Trophoblast cell (in vitro differentiated cells and primary cell): ENCODE measurements around the gene SH2D3A.

ENCODE experiments used
- DNase-seq, 2 donors: peaks; one replicate each; pipeline ENCODE4 v3.0.0-alpha.2; 2016
- H2AFZ ChIP-seq: 2 replicates; pipeline ENCODE4 v1.6.1; 2013; ENCODE audit warnings: low read length, moderate library complexity, mild to moderate bottlenecking; ENCODE audit not compliant: insufficient read depth, poor library complexity
- H2AK5ac ChIP-seq: 2 replicates; pipeline ENCODE4 v1.6.1; 2013; ENCODE audit warnings: mild to moderate bottlenecking, low read length
- H2BK120ac ChIP-seq: 2 replicates; pipeline ENCODE4 v1.6.1; 2013; ENCODE audit warnings: low read length, mild to moderate bottlenecking, moderate library complexity; ENCODE audit not compliant: insufficient read depth, poor library complexity
- H2BK12ac ChIP-seq: 2 replicates; pipeline ENCODE4 v1.6.1; 2013; ENCODE audit warnings: mild to moderate bottlenecking, low read length, moderate library complexity
- H2BK5ac ChIP-seq: 2 replicates; pipeline ENCODE4 v1.6.1; 2013; ENCODE audit warnings: low read length, low read depth, moderate library complexity, mild to moderate bottlenecking; ENCODE audit not compliant: poor library complexity
- H3K14ac ChIP-seq: 2 replicates; pipeline ENCODE4 v1.6.1; 2013; ENCODE audit warnings: mild to moderate bottlenecking, low read length
- H3K18ac ChIP-seq: 2 replicates; pipeline ENCODE4 v1.6.1; 2013; ENCODE audit warnings: mild to moderate bottlenecking, low read length
- H3K23ac ChIP-seq: 2 replicates; pipeline ENCODE4 v1.6.1; 2013; ENCODE audit warnings: low read length
- H3K27ac ChIP-seq: 2 replicates; pipeline ENCODE4 v1.5.1; 2013; ENCODE audit warnings: low read depth, mild to moderate bottlenecking, inconsistent platforms, low read length, moderate library complexity
- H3K27me3 ChIP-seq: 2 replicates; pipeline ENCODE4 v1.6.1; 2013; ENCODE audit warnings: inconsistent platforms, mild to moderate bottlenecking, low read length, moderate library complexity; ENCODE audit not compliant: insufficient read depth
- H3K36me3 ChIP-seq, 2 experiments: 1 replicate in 1 of 2; 2 replicates in 1 of 2; pipeline ENCODE4 v1.6.1; 2013; ENCODE audit warnings: low read length in 2 of 2, mild to moderate bottlenecking in 2 of 2, moderate library complexity in 1 of 2; ENCODE audit not compliant: insufficient read depth in 2 of 2, control insufficient read depth in 1 of 2
- H3K4ac ChIP-seq: 2 replicates; pipeline ENCODE4 v1.6.1; 2013; ENCODE audit warnings: low read depth, mild to moderate bottlenecking, low read length, moderate library complexity
- H3K4me1 ChIP-seq, 2 experiments: 1 replicate in 1 of 2; 2 replicates in 1 of 2; pipeline ENCODE4 v1.6.1; 2013; ENCODE audit warnings: low read length in 2 of 2, mild to moderate bottlenecking in 2 of 2, moderate library complexity in 1 of 2; ENCODE audit not compliant: insufficient read depth in 2 of 2, control insufficient read depth in 1 of 2
- H3K4me2 ChIP-seq: 2 replicates; pipeline ENCODE4 v1.6.1; 2013; ENCODE audit warnings: inconsistent platforms, mild to moderate bottlenecking, low read length, moderate library complexity
- H3K4me3 ChIP-seq: 2 replicates; pipeline ENCODE4 v1.5.1; 2013; ENCODE audit warnings: mild to moderate bottlenecking, low read depth, low read length, inconsistent platforms
- H3K79me1 ChIP-seq: one replicate; pipeline ENCODE4 v1.6.1; 2013; ENCODE audit warnings: low read length
- H3K79me2 ChIP-seq: 2 replicates; pipeline ENCODE4 v1.6.1; 2013; ENCODE audit warnings: low read length, mild to moderate bottlenecking; ENCODE audit not compliant: control insufficient read depth, insufficient read depth, poor library complexity
- H3K9ac ChIP-seq: 2 replicates; pipeline ENCODE4 v1.6.1; 2013; ENCODE audit warnings: mild to moderate bottlenecking, low read length
- H3K9me3 ChIP-seq: 2 replicates; pipeline ENCODE4 v1.6.1; 2013; ENCODE audit warnings: low read depth, mild to moderate bottlenecking, control low read depth, inconsistent platforms, low read length; ENCODE audit not compliant: insufficient read depth
- H4K12ac ChIP-seq: 2 replicates; pipeline ENCODE4 v1.6.1; 2013; ENCODE audit warnings: low read depth, mild to moderate bottlenecking, low read length, moderate library complexity
- H4K8ac ChIP-seq: 2 replicates; pipeline ENCODE4 v1.6.1; 2013; ENCODE audit warnings: low read depth, mild to moderate bottlenecking, low read length, moderate library complexity
- H4K91ac ChIP-seq: one replicate; pipeline ENCODE4 v1.6.1; 2013; ENCODE audit warnings: low read depth, mild to moderate bottlenecking, low read length, moderate library complexity
- WGBS: extraction: QIAGEN DNeasy Blood & Tissue Kit; methylation state at CpG from one replicate; pipeline ENCODE4 v1.1.7; 2013; ENCODE audit warnings: missing lambda C conversion rate; ENCODE audit not compliant: insufficient read length, insufficient coverage; ENCODE audit errors: extremely low coverage; 5-methylcytosine and 5-hydroxymethylcytosine counted together

The SH2D3A gene

DNA sequence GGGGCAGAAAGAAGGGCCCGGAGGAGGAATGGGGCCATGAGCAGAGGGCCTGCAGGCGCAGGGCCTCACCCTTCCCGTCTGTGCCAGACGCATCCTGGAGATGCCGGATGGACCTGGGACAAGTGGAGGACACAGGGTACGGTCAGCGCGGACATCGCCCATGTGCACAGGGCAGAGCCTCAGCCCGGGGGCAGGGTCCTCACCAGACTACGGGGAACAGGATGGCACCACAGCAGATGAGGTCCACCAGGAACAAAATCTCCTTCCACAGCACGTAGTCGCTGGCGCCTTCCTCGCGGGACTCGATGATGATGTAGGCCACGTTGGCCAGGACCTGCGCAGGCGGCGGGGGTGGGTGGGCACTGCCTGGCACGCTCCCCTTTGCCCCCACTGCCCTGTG is 35.4 kb downstream of the SH2D3A start:
- Histone ChIP-seq H2AK5ac (no peak overlapping the region), H2BK12ac (no peak overlapping the region), H3K23ac (no peak overlapping the region), H3K79me1 (peaks cover 2% of the 10 kb centered on the region), H2BK120ac (no peak overlapping the region), H4K91ac (no peak overlapping the region), H3K79me2 (no peaks in the 10 kb centered on the region), H3K4me1 (peaks cover 8 to 11% of the 10 kb centered on the region in 2 experiments), H3K4ac (no peak overlapping the region), H3K9ac (no peak overlapping the region), H2AFZ (no peak overlapping the region), H4K12ac (no peak overlapping the region), H3K36me3 (peaks cover 24 to 31% of the 10 kb centered on the region in 2 experiments), H3K27me3 (no peaks in the 10 kb centered on the region), H3K14ac (no peak overlapping the region), H4K8ac (no peak overlapping the region), H2BK5ac (no peak overlapping the region), H3K27ac (no peak overlapping the region), H3K4me3 (no peak overlapping the region), H3K9me3 (peaks cover 3% of the 10 kb centered on the region), H3K18ac (no peak overlapping the region), H3K4me2 (no peak overlapping the region)
- WGBS, result no CpG with 5 or more reads among the region's 22 CpGs
- no peak for DNase-seq

DNA sequence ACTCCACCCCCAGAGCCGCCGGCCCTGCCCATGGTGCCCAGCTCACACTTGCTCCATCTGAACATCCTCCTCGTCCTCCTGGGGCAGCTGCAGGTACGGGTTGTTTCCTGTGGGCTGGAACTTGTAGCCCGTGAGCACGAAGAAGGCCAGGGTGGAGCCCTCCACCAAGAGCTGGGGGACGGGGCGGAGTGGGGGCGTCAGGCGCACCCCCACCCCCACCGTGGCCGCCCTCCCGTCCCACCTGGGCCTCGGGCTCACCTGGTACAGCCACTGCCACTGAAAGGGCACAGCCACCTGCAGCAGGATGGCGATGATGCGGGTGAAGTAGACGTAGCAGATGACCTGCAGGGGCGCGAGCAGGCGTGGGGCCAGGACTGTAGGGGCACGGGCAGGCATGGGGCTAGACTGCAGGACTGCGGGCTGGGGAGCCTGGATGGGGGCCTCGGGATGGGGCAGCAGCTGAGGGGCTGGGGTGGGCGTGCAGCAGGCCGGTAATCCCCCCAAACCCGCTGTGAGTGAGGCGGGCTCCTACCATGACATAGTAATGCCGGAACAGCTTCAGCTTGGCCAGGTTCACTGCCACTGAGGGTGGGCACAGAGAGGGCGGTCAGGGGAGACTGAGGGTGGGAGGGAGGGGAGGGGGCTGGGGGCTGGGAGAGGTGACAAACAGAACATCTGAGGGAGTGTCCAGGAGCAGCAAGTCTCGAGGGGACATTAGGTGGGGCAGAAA is 36.1 kb downstream of the SH2D3A start:
- Histone ChIP-seq H3K9me3 (peaks cover 3% of the 10 kb centered on the region), H3K14ac (no peak overlapping the region), H3K9ac (no peak overlapping the region), H3K23ac (no peak overlapping the region), H2BK120ac (no peak overlapping the region), H3K4me1 (peaks cover 8% of the 10 kb centered on the region in 2 experiments), H2BK12ac (no peak overlapping the region), H3K79me2 (no peaks in the 10 kb centered on the region), H4K8ac (no peak overlapping the region), H3K36me3 (peaks cover 24 to 31% of the 10 kb centered on the region in 2 experiments), H3K79me1 (no peaks in the 10 kb centered on the region), H4K91ac (no peak overlapping the region), H2AFZ (no peak overlapping the region), H2BK5ac (no peak overlapping the region), H4K12ac (no peak overlapping the region), H3K4me2 (no peak overlapping the region), H3K4ac (no peak overlapping the region), H3K27me3 (no peaks in the 10 kb centered on the region), H3K18ac (no peak overlapping the region), H2AK5ac (no peak overlapping the region), H3K27ac (no peak overlapping the region), H3K4me3 (no peak overlapping the region)
- DNase-seq, result no peak
- no CpG with 5 or more reads among the region's 30 CpGs for WGBS

DNA sequence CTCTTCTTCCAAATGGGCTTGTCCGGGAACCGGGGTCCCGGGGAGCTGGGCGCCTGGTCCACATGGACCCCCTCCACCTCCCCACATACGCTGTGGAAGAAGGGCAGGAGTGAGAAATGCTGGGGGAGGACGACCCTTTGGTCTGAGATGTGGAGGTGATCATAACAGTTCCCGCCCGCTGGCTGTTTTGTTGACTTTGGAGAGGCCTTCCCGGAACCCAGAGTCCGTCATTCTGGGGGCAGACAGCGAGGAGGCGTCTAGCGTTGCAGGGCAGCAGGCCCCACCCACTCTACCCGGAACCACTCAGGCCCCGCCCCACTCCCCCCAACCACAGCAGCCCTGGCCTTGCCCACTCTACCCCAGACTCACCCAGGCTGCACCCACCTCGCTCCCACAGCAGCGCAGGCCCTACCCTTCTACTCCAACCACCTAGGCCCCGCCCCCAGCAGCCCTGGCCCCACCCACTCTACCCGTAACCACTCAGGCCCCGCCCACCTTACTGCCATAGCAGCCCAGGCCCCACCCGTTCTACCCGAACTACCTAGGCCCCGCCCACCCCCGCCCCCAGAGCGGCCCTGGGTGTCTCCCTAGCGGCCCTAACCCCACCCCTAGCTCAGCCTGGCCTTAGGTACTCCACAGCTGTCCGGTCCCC is 37.0 kb downstream of the SH2D3A start:
- H3K4me2 ChIP-seq, result no peak overlapping the region
- H2AFZ ChIP-seq, result no peak overlapping the region
- H3K9me3 ChIP-seq, result peaks cover 3% of the 10 kb centered on the region
- no peaks in the 10 kb centered on the region for H3K79me2 ChIP-seq
- WGBS, result no CpG with 5 or more reads among the region's 27 CpGs
- H3K4ac ChIP-seq, result no peak overlapping the region
- no peak overlapping the region for H2BK12ac ChIP-seq
- no peak overlapping the region for H4K8ac ChIP-seq
- H3K79me1 ChIP-seq, result no peaks in the 10 kb centered on the region
- no peak for DNase-seq
- H3K23ac ChIP-seq, result no peak overlapping the region
- no peak overlapping the region for H3K4me3 ChIP-seq
- no peak overlapping the region for H2BK120ac ChIP-seq
- no peak overlapping the region for H4K12ac ChIP-seq
- no peak overlapping the region for H3K27ac ChIP-seq
- no peak overlapping the region for H3K14ac ChIP-seq
- peaks cover 24 to 31% of the 10 kb centered on the region in 2 experiments for H3K36me3 ChIP-seq
- no peak overlapping the region for H2BK5ac ChIP-seq
- H3K9ac ChIP-seq, result no peak overlapping the region
- no peak overlapping the region for H4K91ac ChIP-seq
- H3K4me1 ChIP-seq, result peaks cover under 1% of the 10 kb centered on the region in 2 experiments
- no peak overlapping the region for H2AK5ac ChIP-seq
- no peaks in the 10 kb centered on the region for H3K27me3 ChIP-seq
- no peak overlapping the region for H3K18ac ChIP-seq

DNA sequence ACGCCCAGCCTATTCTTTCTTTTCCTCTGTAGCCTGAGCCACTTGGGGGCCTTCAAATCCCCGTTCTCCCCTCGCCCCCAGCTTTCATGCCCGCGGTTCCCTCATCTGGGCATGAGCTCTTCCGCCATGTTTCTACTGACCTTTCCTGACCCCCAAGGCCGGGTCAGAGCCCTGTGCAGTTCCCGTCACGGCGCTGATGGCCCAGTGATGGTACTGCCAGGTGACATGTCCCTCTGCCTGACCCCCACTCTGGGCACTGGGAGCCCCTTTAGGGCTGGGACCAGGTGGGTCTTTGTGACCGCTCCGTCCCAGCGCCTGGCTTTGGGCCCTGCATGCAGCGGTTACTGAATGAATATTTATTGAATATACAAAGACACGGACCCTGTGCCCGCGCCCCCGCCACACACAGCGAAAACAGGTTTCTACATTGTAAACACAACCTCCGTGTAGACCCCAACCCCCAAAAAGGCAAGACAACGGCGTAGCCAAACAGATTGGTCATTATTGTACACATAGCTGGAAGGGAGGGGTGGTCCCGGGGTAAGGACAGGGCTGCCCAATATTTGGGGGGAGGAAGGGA is 37.6 kb downstream of the SH2D3A start:
- no peak overlapping the region for H2AFZ ChIP-seq
- no peaks in the 10 kb centered on the region for H3K27me3 ChIP-seq
- H2BK12ac ChIP-seq, result no peak overlapping the region
- DNase-seq, result no peak
- no peak overlapping the region for H3K4me2 ChIP-seq
- no peaks in the 10 kb centered on the region for H3K79me1 ChIP-seq
- H3K18ac ChIP-seq, result no peak overlapping the region
- no peaks in the 10 kb centered on the region for H3K79me2 ChIP-seq
- peaks cover 3% of the 10 kb centered on the region for H3K9me3 ChIP-seq
- no peak overlapping the region for H3K27ac ChIP-seq
- no CpG with 5 or more reads among the region's 23 CpGs for WGBS
- no peak overlapping the region for H3K4me3 ChIP-seq
- no peak overlapping the region for H3K23ac ChIP-seq
- no peak overlapping the region for H3K4ac ChIP-seq
- peaks cover 24 to 29% of the 10 kb centered on the region in 2 experiments for H3K36me3 ChIP-seq
- no peak overlapping the region for H2BK5ac ChIP-seq
- no peak overlapping the region for H2AK5ac ChIP-seq
- H4K8ac ChIP-seq, result no peak overlapping the region
- H2BK120ac ChIP-seq, result no peak overlapping the region
- no peak overlapping the region for H3K14ac ChIP-seq
- H3K4me1 ChIP-seq, result no peaks in the 10 kb centered on the region
- no peak overlapping the region for H3K9ac ChIP-seq
- H4K12ac ChIP-seq, result no peak overlapping the region
- no peak overlapping the region for H4K91ac ChIP-seq
